ENCODE measurements around the gene ZSWIM1.
"Not testable (repeated sequence)": the region's sequence is repeated elsewhere in the genome, so short reads cannot be mapped to it uniquely, and the experiment has no call there.

The ZSWIM1 gene

GRCh38 chr20:45920462-45921336 lies 39.7 kb downstream of the ZSWIM1 start:
- Histone ChIP-seq H3K9ac (ENCODE audit: low read length) (no peak overlapping the region), H3K27ac (ENCODE audit: low read depth, low read length) (no peak overlapping the region), H3K27me3 (ENCODE audit: control insufficient read depth, insufficient read depth, low read length) (no peaks in the 10 kb centered on the region), H3K4me3 (ENCODE audit: low read length) (no peak overlapping the region), H3K4me1 (ENCODE audit: control insufficient read depth, insufficient read depth, low read length) (peaks cover 4% of the 10 kb centered on the region), H3K36me3 (ENCODE audit: control insufficient read depth, insufficient read depth, low read length) (no peaks in the 10 kb centered on the region)

DNA sequence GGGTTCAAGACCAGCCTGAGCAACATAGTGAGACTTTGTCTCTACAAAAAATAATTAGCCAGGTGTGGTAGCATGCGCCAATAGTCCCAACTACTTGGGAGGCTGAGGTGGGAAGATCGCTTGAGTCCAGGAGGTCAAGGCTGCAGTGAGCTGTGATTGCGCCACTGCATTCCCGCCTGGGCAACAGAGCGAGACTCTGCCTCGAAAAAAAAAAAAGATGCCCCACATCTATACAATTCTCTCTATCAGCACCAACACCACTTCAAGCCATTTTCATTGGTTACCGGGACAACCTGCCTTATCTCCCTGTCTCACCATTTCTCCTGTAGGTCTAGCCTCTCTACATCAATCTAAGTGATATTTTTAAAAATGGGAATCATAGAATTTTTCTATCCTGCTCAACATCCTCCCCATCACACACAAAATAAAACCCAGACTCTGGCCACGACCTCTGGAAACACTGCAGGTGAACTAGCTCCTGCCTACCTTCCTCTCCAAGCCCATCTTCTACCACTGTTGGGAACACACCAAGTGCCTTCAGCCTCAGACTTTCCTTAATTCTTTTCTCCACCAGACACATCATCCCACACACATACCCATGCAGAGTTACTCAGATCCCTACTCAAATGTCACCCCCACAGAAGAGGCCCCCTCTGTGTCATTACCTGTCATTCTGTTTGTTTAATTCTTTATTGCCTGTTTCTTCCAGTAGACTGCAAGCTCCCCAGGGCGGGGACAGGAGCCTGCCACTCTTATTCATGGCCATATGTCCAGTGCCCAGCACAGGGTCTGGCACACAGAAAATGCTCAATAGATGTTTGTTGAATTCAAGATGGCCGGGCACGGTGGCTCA lies 40.5 kb downstream of the ZSWIM1 start:
- H3K4me1 ChIP-seq (ENCODE audit: control insufficient read depth, insufficient read depth, low read length) = peaks cover 4% of the 10 kb centered on the region
- H3K9ac ChIP-seq (ENCODE audit: low read length) = peak overlapping the region; percentile 29
- H3K27me3 ChIP-seq (ENCODE audit: control insufficient read depth, insufficient read depth, low read length) = no peaks in the 10 kb centered on the region
- no peaks in the 10 kb centered on the region for H3K36me3 ChIP-seq (ENCODE audit: control insufficient read depth, insufficient read depth, low read length)
- no peak overlapping the region for H3K27ac ChIP-seq (ENCODE audit: low read depth, low read length)
- no peak overlapping the region for H3K4me3 ChIP-seq (ENCODE audit: low read length)

DNA sequence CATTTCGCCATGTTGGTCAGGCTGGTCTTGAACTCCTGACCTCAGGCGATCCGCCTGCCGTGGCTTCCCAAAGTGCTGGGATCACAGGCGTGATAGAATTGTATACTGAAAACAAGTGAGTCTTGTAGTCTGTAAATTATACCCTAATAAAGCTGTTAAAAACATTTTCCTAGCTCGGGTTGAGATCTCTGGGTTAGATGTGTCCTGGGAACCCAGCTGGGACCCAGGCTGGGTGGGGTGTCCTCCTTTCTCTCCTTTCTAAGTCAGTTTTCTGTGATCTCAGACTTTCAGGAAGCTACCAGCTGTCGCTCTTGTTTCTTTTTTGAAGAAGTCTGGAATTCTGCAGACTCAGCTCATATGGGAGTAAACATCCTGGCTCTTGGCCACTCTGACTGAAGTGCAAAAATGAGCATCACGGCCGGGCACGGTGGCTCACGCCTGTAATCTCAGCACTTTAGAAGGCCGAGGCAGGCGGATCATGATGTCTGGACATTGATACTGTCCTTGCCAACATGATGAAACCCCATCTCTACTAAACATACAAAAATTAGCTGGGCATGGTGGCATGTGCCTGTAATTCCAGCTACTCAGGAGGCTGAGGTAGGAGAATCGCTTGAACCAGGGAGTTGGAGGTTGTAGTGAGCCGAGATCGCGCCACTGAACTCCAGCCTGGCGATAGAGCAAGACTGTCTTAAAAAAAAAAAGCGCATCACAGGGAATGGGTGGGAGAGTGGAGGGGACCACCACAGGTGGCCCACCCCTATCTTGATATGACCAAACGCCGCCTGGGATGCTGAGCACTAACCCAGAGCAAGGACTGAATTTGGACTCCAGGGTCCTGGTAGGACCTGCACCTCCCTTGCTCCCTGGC lies 43.6 kb downstream of the ZSWIM1 start:
- Histone ChIP-seq H3K4me1 (ENCODE audit: control insufficient read depth, insufficient read depth, low read length) (peaks cover 4% of the 10 kb centered on the region), H3K36me3 (ENCODE audit: control insufficient read depth, insufficient read depth, low read length) (no peaks in the 10 kb centered on the region), H3K4me3 (ENCODE audit: low read length) (no peak overlapping the region), H3K9ac (ENCODE audit: low read length) (no peak overlapping the region), H3K27ac (ENCODE audit: low read depth, low read length) (no peak overlapping the region), H3K27me3 (ENCODE audit: control insufficient read depth, insufficient read depth, low read length) (no peaks in the 10 kb centered on the region)

DNA sequence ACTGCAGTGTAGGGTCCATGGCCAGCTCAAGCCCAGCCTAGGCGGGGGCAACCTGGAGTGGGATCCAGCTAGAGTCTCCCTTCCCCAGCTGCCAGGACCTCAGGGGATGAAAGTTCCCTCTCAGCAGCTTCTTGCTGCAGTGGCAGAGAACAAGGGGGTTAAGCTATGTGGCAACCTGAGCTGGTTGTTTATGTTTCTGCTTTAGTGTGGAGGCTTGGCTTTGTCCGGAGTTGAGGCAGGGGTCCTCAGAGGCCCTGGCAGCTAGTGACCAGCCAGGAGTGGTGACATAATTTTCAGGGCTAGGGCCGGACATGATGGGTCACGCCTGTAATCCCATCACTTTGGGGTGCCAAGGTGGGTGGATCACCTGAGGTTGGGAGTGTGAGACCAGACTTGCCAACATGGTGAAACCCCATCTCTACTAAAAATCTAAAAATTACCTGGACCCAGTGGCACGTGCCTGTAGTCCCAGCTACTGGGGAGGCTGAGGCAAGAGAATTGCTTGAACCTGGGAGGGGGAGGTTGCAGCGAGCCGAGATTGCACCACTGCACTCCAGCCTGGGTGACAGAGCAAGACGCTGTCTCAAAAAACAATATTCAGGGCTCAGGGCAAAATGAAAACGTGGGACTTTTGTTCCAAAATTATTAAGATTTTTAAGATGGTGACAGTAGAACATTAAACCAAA lies 44.9 kb downstream of the ZSWIM1 start:
- no peak overlapping the region for H3K27ac ChIP-seq (ENCODE audit: low read depth, low read length)
- H3K27me3 ChIP-seq (ENCODE audit: control insufficient read depth, insufficient read depth, low read length) = no peaks in the 10 kb centered on the region

GRCh38 chr20:45926731-45927070 lies 45.7 kb downstream of the ZSWIM1 start:
- H3K27ac ChIP-seq (ENCODE audit: low read depth, low read length) = no peak overlapping the region
- no peak overlapping the region for H3K9ac ChIP-seq (ENCODE audit: low read length)
- no peaks in the 10 kb centered on the region for H3K27me3 ChIP-seq (ENCODE audit: control insufficient read depth, insufficient read depth, low read length)
- H3K4me3 ChIP-seq (ENCODE audit: low read length) = no peak overlapping the region
- H3K4me1 ChIP-seq (ENCODE audit: control insufficient read depth, insufficient read depth, low read length) = peaks cover 4% of the 10 kb centered on the region
- H3K36me3 ChIP-seq (ENCODE audit: control insufficient read depth, insufficient read depth, low read length) = no peaks in the 10 kb centered on the region

More for the DNA sequence above, 44.9 kb downstream of the ZSWIM1 start:
- H3K36me3 ChIP-seq (ENCODE audit: control insufficient read depth, insufficient read depth, low read length) = no peaks in the 10 kb centered on the region
- no peak overlapping the region for H3K9ac ChIP-seq (ENCODE audit: low read length)
- H3K4me1 ChIP-seq (ENCODE audit: control insufficient read depth, insufficient read depth, low read length) = peaks cover 4% of the 10 kb centered on the region
- no peak overlapping the region for H3K4me3 ChIP-seq (ENCODE audit: low read length)

- H3K36me3 ChIP-seq (ENCODE audit: control insufficient read depth, insufficient read depth, low read length) = no peaks in the 10 kb centered on the region
- H3K9ac ChIP-seq (ENCODE audit: low read length) = no peak overlapping the region
- H3K4me1 ChIP-seq (ENCODE audit: control insufficient read depth, insufficient read depth, low read length) = peaks cover 4% of the 10 kb centered on the region
- no peaks in the 10 kb centered on the region for H3K27me3 ChIP-seq (ENCODE audit: control insufficient read depth, insufficient read depth, low read length)
- H3K4me3 ChIP-seq (ENCODE audit: low read length) = no peak overlapping the region
- H3K27ac ChIP-seq (ENCODE audit: low read depth, low read length) = no peak overlapping the region
Measured at GRCh38 chr20:45927071-45927878, 46.2 kb downstream of the ZSWIM1 start.

GRCh38 chr20:45931680-45932079 lies 50.7 kb downstream of the ZSWIM1 start:
- H3K36me3 ChIP-seq (ENCODE audit: control insufficient read depth, insufficient read depth, low read length); H3K27me3 ChIP-seq (ENCODE audit: control insufficient read depth, insufficient read depth, low read length); H3K4me1 ChIP-seq (ENCODE audit: control insufficient read depth, insufficient read depth, low read length); H3K27ac ChIP-seq (ENCODE audit: low read depth, low read length); H3K9ac ChIP-seq (ENCODE audit: low read length); H3K4me3 ChIP-seq (ENCODE audit: low read length): not testable (repeated sequence)

GRCh38 chr20:45933266-45934045 lies 52.4 kb downstream of the ZSWIM1 start:
- peak overlapping the region; percentile 99 for H3K4me3 ChIP-seq (ENCODE audit: low read length)
- H3K4me1 ChIP-seq (ENCODE audit: control insufficient read depth, insufficient read depth, low read length) = peaks cover 5% of the 10 kb centered on the region
- H3K27ac ChIP-seq (ENCODE audit: low read depth, low read length) = peak overlapping the region; percentile 100
- no peaks in the 10 kb centered on the region for H3K27me3 ChIP-seq (ENCODE audit: control insufficient read depth, insufficient read depth, low read length)
- H3K36me3 ChIP-seq (ENCODE audit: control insufficient read depth, insufficient read depth, low read length) = peaks cover 13% of the 10 kb centered on the region
- peak overlapping the region; percentile 99 for H3K9ac ChIP-seq (ENCODE audit: low read length)

DNA sequence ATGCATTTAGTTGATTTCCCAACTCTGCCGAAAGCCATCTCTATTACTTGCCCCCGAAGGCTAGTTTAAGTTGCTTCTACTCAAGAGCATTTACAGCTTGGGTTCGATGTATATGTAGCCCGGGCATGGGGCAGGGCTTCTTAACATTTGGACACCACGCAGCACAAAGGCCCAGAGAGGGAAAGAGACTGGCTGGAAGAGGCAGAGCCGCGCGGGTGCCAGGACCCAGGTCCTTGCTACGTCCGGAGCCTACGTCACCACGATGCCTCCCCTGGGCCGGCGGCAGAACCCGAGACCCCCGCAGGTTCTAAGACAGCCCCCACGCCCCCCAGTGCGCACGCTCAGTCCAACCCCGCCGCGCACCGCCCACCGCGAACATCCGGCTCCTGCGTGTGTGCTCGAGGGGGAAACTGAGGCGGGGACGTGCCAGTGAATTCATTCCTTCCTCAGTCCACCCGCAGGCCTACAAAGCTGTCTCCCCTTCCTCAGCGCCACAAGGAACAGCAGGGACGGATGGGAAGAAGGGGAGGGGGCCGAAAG lies 53.1 kb downstream of the ZSWIM1 start:
- Histone ChIP-seq H3K9ac (ENCODE audit: low read length) (peak overlapping the region; percentile 99), H3K4me1 (ENCODE audit: control insufficient read depth, insufficient read depth, low read length) (peaks cover 5% of the 10 kb centered on the region), H3K27me3 (ENCODE audit: control insufficient read depth, insufficient read depth, low read length) (no peaks in the 10 kb centered on the region), H3K4me3 (ENCODE audit: low read length) (peak overlapping the region; percentile 99), H3K27ac (ENCODE audit: low read depth, low read length) (peak overlapping the region; percentile 100), H3K36me3 (ENCODE audit: control insufficient read depth, insufficient read depth, low read length) (peaks cover 18% of the 10 kb centered on the region)
